Measurements from ENCODE around the gene NLGN1.
A peak's percentile ranks its signal among the peaks of the same experiment; 100 is the strongest.

NLGN1 gene

GRCh38 chr3:173843060-173843459, 445.5 kb downstream of the NLGN1 start:
- DNase-seq (ENCODE audit: low spot score), result no peak

GRCh38 chr3:173846584-173846983, 449.0 kb downstream of the NLGN1 start:
- no peak for DNase-seq (ENCODE audit: low spot score)

- DNase-seq (ENCODE audit: low spot score), result no peak
These were observed 451.9 kb downstream of the NLGN1 start for GRCh38 chr3:173849489-173849888.

- no peak for DNase-seq (ENCODE audit: low spot score)
These were observed 459.6 kb downstream of the NLGN1 start for GRCh38 chr3:173857154-173857553.

GRCh38 chr3:173862701-173863100, 465.2 kb downstream of the NLGN1 start:
- no peak for DNase-seq (ENCODE audit: low spot score)

- no peak for DNase-seq (ENCODE audit: low spot score)
These were observed 466.0 kb downstream of the NLGN1 start for GRCh38 chr3:173863551-173863950.

- no peak for DNase-seq (ENCODE audit: low spot score)
These were observed 468.5 kb downstream of the NLGN1 start for GRCh38 chr3:173865900-173866498.

GRCh38 chr3:173869766-173870165, 472.2 kb downstream of the NLGN1 start:
- peak; percentile 58 for DNase-seq (ENCODE audit: low spot score)

GRCh38 chr3:173870976-173871375, 473.4 kb downstream of the NLGN1 start:
- no peak for DNase-seq (ENCODE audit: low spot score)

GRCh38 chr3:173875790-173876189, 478.2 kb downstream of the NLGN1 start:
- DNase-seq (ENCODE audit: low spot score), result no peak

- no peak for DNase-seq (ENCODE audit: low spot score)
These were observed 478.9 kb downstream of the NLGN1 start for GRCh38 chr3:173876476-173876875.

GRCh38 chr3:173887888-173888287, 490.3 kb downstream of the NLGN1 start:
- peak; percentile 59 for DNase-seq (ENCODE audit: low spot score)

GRCh38 chr3:173889596-173889995, 492.1 kb downstream of the NLGN1 start:
- no peak for DNase-seq (ENCODE audit: low spot score)

- DNase-seq (ENCODE audit: low spot score), result peak; percentile 70
These were observed 492.5 kb downstream of the NLGN1 start for GRCh38 chr3:173890091-173890490.

- no peak for DNase-seq (ENCODE audit: low spot score)
These were observed 493.9 kb downstream of the NLGN1 start for GRCh38 chr3:173891272-173892100.

- no peak for DNase-seq (ENCODE audit: low spot score)
These were observed 495.0 kb downstream of the NLGN1 start for GRCh38 chr3:173892547-173892946.

GRCh38 chr3:173893066-173893465, 495.5 kb downstream of the NLGN1 start:
- no peak for DNase-seq (ENCODE audit: low spot score)

- no peak for DNase-seq (ENCODE audit: low spot score)
These were observed 496.3 kb downstream of the NLGN1 start for GRCh38 chr3:173893835-173894234.

GRCh38 chr3:173897631-173898030, 500.1 kb downstream of the NLGN1 start:
- DNase-seq (ENCODE audit: low spot score), result no peak

- no peak for DNase-seq (ENCODE audit: low spot score)
These were observed 504.1 kb downstream of the NLGN1 start for GRCh38 chr3:173901649-173902048.

- no peak for DNase-seq (ENCODE audit: low spot score)
These were observed 504.9 kb downstream of the NLGN1 start for GRCh38 chr3:173902401-173902800.

- DNase-seq (ENCODE audit: low spot score), result no peak
These were observed 505.3 kb downstream of the NLGN1 start for GRCh38 chr3:173902871-173903270.

GRCh38 chr3:173905381-173905780, 507.8 kb downstream of the NLGN1 start:
- DNase-seq (ENCODE audit: low spot score), result no peak

GRCh38 chr3:173911446-173911845, 513.9 kb downstream of the NLGN1 start:
- DNase-seq (ENCODE audit: low spot score), result peak; percentile 91

Data from COLO829 (cell line).